GM03348 (cell line): ENCODE results near the gene BRSK2.

Experiments
- DNase-seq: peaks from one replicate; pipeline ENCODE4 v3.0.0; 2012; ENCODE audit warnings: low spot score

Gene BRSK2

DNA sequence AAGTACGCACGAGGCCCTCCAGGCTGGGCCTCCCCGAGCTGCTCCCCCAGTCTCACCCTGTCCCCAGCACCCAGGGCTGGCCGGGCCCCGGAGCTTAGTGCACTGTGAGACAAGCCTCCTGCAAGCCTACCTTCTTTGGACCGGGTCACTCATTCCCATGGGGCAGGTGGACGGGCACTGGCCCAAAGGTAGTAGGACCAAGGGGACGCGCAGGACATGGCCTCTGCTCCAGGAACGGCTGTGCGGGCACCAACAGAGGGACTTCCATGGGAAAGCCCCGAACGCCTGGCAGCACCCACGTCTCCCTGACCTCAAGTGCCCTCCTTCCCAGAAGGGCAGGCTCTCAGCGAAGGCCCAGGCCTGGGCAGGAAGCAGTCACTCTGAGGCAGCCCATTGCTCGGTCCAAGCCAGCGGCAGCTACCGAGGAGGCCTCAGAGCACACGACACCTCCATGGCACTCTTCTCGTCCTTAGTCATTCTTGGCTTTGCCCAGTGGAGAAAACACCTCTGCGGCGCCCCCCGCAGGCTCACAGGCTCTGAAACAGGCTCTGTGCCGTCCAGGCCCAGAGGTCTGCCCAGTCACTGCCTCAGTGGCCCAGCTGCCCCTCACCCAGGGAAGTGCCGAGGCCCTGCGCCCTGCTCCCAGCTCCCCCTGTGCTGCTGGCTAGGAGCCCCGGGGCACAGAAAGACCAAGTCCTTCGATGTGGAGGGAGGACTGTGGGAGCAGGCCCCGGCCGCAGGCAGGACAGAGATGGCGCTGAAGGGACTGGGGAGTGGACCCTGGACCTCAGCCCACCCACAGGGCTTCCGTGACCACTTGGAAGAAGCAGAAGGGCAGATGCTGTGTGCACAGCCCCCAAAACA, 93.1 kb downstream of the BRSK2 start:
- no peak for DNase-seq

DNA sequence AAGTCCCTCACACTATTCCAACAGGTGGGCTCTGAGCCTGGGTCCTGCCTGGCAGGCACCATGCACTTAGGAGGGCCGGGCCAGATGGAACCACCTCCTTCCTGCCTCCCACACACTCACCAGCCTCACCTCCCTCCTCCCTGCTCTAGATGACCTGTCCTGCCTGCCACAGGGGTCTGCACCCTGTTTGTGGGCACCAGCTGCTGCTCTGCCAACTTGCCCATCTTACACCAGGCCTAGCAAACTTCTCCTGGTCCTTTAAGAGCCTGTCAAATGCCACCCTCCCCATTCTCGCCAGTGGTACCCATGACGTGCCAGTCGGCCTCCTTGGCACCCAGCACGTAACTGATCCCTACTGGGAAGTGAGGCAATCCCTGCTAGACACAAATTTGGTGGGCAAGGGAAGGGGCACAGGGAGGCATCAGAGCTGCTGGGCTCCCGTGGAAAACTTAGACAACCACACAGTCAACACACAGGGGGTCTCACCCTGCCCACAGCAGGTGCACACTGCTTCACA, 93.8 kb downstream of the BRSK2 start:
- no peak for DNase-seq

DNA sequence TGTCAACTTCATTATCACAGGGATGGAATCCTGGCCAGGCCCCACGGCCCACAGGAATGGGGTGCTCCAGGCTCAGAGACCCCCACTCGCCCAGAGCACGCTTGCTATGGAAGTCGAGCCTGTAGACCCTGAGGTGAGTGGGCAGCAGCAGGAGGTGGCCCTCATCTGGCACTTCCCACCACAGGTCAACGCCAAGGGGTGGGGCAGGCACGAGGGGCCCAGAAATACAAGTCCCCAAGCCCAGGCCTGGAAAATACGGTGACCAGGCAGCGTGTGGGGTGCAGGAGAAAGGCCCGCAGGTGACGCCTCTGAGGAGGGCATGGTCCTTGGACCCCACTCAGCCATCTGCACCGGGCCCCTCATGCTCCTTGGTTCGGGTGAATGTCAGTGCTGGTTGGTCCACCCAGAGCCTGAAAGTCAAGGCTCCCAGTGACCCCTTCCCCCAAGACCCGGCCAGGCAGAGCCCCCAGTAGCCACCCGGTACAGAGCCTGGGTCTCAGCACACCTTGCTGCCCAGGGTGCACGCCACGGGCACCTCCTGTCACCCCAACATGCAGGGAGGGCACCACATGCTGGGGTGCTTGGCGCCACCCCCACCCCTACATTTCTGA, 94.4 kb downstream of the BRSK2 start:
- no peak for DNase-seq

DNA sequence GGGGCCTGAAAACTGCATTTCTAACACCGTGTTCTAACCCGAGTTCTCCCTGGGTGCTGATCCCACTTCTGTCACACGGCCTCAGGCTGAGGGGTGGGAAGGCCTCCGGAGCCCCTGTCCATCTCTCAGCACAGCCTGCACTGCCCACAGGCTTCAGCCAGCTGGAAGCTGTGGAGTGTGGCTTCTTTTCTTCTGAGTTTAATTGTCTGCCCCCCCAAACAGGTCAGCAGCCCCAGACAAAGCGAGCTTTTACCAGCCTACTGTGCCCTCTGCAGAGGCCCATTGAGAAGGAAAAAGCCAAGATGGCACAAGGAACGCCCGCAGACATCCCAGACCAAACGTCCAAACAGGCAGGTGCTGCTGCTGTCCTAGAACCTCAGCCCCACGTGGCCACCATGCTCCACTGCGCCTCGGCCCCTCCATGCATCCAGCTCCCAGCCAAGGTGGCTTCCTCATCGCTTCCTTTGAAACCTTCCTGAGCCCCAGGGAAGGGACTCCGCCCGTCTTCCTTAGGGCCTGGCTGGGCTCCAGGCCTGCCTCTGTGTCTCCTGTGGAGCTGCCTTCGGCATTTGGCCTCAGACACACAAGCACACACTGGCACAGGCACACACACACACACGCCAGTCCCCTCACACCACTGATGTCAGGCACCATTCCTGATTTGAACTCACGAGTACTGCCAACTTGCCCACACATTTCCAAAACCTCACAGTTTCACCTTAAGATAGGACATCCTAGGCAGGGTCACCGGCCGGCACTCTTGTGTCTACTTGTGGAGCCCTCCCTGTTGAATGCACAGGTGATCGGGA, 95.2 kb downstream of the BRSK2 start:
- no peak for DNase-seq

DNA sequence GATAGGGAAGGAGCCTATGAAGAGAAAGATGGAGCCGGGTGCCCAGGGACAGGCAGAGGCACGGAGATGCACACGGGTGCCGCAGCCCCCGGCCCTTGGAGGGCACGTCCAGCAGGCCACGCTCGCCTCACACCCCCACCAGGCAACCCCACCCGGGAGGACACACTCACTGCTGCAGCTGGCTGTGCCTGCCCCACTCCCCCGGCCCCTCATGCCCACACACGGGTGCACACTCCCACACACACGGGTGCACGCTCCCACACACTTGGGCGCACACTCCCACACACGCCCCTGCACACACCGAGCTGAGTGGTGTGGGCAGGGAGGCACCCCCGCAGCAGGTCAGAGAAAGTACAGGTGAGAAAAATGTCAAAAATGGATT, 95.8 kb downstream of the BRSK2 start:
- DNase-seq, result no peak

DNA sequence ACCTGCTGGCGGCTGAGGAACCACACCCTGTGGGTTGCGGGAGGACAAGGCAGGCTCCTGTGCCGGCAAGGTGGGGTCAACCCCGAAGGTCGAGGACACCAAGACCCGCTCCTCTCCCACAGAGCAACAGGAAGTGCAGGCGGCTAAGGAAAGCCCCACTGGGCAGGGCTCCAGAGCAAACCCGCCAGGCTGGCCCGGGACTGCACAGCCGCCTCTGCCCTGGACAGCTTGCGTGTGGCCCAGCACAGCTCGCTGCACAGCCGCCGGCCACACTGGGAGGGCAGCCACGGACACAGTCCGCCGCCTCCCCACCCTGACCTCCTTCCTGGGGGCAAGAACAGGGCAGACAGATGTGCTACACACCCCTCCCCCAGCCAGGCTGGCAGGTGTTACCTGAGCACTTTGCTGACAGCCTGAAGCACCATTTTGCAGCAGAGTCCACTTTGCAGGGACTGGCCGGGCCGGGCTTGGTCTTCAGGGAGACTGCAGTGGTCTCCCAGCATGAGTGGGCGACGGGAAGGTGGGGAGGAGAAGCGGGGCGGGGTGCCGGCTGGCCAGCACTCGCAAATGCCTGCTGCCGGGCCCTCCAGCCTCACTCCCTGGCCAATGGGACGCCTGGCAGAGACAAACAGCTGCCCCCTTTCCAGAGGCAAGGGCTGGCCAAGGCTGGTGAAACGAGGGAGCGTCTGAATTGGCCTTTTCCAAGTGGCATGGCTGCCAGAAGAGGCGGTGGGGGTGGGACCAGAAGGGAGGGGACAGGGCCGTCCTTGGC, 96.5 kb downstream of the BRSK2 start, which contains the start of gene MOB2:
MOB2 (minus strand) TSS at position 726 of the 772 bp plus-strand sequence; CDS start at position 503, 223 bp downstream.
- DNase-seq, result no peak

DNA sequence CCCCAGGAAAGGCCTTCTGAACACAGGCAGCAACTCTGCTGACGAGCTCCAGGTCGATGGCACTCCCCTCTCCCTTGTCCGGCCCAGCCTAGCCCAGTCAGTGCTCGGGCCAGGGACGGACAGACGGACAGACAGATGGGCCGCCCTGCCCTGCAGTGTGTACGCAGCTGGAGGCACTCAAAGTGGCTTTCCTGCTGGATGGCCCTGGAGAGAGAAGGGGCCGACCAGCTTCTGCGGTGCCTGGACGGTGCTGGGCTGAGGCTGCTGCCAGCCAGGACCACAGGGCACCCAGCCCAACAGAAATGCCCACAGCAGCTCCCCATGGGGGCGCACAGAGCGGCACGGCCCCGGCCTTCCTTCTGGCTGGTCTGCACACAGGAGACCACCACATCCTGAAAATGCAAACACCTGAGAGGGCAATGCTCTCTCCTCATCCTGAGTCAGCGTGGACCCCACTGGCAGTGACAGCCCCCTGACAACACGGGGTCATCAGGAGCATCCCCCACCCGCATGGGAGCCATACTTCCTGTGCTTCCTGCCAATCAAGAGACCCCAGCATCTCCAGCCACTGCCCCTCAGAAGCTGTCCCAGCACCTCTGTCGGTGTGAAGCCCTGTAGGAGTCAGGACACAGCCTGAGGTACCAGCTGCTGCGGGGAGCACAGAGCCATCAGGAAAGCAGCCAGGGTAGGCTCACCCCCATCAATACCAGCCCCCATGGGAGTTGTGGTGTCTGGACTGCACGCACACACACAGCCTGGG, 97.5 kb downstream of the BRSK2 start:
- DNase-seq, result no peak

DNA sequence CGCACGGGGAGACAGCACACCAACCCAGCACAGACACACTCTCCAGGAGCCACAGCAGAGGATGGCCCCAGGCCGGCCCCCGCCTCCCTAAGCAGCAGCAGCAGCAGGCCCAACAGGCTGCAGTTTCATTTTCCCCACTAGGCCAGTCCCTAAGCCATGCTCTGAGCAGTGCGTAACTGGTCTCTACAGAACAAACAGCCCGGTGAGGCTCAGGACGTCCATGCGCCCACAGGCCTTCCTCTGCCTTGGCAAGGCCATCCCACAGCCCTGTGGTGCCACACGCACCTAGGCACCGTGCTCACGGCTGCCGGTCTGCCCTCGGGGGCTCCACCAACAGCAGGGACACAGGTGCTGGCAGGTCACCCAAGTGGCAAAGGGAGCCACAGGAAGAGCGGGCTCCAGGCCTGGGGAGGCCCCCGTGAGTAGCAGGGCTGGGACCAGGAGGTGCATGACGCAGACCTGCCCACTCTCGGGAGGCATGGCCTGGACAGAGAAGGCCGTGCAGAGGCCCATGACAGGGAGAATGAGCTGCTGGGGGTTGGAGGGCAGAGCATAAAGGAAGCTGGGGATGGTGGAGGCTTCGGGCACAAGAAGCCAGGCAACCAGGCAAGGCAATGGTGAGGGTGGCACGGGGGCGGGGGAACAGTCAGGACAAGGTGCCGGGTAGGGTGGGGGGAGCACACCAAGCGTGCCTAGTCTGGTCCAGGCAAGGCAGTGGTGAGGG, 98.3 kb downstream of the BRSK2 start:
- no peak for DNase-seq

DNA sequence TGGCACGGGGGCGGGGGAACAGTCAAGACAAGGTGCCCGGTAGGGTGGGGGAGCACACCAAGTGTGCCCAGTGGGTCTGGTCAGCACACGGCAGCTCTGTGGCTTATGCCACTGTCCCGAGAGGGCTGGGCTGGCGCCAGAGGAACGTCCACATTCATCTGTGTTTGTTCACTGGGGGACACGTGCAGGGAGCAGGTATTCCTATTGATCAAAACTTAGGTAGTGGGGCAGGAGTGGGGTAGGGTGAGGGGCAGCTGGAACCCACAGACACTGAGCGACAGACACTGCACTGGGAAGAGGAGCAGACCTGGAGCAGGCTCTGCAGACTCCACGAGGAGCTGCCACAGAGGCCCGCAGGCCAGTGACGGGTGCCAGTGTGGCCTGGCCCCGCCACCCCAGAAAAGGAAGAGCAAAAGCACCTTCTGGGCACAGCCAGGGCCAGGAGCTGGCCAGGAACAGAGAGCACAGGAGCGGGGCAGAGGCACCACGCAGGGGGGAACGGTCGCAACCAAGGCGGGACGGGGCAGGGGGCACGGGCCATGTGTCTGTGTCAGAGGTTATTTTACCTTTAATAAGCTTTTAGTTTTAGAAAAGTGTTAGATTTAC, 98.9 kb downstream of the BRSK2 start:
- DNase-seq, result no peak

DNA sequence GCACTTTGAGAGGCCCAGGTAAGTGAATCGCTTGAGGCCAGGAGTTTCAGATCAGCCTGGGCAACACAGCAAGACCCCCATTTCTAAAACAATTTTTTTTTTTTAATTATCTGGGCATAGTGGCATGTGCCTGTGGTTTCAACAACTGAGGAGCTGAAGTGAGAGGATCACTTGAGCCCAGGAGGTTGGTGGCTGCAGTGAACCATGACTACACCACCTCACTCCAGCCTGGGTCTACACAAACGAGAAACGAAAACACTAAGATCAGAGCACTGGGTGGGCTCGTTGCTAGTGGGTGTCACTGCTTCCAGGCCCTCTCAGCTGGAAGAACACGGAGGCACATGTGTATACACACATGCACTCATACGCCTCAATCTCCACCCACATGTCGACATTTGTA, 100.9 kb downstream of the BRSK2 start:
- no peak for DNase-seq

DNA sequence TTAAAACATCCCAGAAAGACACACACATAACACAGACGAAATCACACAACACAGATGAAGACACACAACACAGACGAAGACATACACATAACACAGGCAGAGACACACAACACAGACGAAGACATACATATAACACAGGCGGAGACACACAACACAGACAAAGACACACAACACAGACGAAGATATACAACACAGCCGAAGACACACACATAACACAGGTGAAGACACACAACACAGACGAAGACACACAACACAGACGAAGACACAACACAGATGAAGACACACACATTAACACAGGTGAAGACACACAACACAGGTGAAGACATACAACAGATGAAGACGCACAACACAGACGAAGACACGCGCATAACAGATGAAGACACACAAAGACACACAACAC, 101.6 kb downstream of the BRSK2 start:
- DNase-seq, result no peak

DNA sequence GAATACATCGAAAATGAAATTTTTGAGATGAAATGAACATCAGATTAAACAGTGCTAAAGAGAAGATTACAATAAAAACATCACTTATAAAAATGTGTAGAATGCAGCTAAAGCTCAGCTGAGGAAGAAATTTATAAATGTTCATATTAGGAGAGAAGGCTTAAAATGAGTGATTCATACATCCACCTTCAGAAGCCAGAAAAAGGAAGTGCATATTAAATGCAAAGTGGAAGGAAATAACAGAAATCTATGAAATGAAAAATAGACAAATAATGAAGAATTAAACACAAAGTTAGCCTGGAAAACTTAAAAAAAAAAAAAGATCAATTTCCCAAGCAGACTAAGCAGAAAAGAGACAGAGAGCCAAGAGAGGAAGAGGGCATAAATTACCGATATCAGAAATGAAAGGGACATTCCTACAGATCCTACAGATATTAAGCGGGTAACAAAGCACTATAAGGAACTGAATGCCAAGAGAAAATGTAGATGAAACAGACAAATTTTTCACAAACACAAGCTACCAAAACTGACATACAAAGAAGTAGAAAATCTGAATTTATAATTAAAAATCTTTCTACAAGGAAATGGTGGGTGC, 104.0 kb downstream of the BRSK2 start:
- no peak for DNase-seq

DNA sequence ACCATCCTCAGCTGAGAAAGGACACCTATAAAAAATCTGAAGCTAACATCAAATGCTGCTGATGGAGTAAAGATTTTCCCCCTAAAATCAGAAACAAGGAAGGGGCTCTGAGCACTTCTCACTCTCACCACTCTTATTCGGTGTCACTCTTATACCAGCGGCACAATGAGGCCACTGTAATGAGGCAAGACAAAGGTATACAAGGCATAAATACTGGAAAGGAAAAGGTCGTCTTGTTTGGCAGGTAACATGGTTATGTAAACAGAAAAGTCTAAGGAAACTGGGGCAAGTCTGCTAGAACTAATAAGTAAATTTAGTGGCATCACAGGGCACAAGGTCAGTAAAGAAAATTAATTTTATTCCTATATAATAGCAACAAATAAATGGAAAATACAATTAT, 104.9 kb downstream of the BRSK2 start:
- DNase-seq, result no peak

DNA sequence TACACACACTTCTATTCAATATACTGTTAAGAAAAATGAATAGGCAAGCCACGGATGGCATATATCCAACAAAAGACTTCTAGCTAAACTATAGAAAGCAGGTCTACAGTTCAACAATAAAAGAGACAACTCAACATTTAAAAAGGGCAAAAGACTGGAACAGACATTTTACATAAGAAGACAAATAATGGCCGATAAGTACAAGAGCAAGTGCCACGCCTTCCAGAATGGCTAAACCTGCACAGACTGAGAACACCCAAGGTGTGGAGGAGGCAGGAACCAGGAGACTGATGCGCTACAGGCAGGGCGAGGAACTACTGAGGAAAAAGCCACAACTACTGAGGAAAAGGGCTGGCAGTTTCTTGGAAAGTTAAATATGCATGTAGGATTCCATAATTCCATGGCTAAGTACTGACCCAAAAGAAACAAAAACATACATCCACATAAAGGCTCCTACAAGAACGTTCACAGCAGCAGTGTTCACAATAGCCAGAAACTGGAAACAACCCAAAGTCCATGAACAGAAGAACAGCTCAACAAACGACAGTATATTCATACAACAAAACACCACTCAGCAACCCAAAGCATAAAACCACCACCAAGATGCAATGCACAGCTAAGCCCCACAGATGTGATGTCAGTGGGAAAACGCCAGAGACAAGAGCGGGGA, 106.5 kb downstream of the BRSK2 start:
- no peak for DNase-seq

DNA sequence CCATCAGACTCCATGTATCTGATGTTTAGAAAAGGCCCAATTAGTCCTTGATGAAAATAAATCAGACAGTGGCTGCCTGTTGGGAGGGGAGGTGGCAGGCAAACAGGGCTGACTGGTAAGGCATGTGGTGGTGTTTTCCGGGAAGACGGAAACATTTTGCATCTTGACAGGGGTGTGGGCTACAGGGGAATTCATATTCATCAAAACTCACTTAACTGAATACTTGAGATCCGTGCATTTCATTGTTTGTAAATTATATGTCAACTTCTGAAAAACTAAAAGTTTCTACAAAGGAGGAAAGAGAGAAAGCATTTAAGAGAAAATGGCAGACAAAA, 107.0 kb downstream of the BRSK2 start:
- no peak for DNase-seq

DNA sequence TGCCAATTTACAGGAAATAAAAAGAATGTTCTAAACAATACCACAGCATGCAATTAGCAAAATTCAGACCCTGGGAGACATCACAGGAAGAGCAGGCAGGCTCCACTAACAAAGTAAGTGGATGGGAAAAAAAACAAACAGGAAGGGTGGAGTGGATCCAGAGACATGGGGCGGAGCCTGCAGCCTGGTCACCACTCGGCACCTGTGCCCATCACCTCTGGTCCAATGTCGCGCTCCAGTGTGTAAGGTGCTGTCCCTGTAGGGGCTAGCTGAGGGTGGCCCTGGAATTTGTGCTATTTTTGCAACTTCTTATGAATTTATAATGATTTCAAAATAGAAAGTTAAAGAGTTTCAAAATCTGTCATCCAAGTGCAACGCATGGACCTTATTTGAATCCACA, 107.9 kb downstream of the BRSK2 start:
- no peak for DNase-seq

DNA sequence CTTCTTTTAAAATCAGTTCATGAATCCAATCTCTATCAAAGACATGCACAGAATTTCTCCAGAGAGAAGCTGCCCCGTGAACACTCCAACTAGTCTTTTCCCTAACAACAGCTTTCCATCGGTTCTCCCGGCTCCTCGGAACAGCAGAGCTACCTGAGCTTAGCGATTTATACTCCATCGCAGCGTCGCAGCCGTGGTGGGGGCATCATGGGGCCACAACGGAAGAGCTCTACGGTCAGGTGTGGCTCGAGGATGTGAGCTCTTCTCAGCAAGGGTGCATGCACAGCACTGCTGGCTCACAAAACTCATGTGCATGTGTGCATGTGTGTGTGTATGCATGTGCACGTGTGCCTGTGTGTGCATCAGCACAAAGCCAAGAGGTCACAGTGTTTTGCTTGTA, 108.5 kb downstream of the BRSK2 start:
- DNase-seq, result no peak

DNA sequence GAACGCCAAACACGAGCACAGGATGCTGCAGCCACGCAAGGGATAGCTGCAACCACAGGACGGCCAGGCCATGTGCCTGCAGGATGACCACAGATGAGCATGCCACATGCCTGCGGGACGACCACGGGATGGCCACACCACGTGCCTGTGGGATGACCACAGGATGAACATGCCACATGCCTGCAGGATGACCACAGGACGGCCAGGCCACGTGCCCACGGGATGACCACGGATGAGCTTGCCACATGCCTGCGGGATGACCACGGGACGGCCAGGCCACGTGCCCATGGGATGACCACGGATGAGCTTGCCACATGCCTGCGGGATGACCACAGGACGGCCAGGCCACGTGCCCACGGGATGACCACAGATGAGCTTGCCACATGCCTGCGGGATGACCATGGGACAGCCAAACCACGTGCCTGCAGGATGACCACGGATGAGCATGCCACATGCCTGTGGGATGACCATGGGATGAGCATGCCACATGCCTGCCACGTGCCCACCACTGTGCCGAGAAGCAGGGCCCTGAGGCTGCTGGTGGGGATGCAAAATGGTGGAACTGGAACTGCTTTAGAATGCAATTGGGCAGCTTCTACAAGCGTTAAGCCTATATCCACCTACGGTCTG, 109.6 kb downstream of the BRSK2 start:
- DNase-seq, result no peak

DNA sequence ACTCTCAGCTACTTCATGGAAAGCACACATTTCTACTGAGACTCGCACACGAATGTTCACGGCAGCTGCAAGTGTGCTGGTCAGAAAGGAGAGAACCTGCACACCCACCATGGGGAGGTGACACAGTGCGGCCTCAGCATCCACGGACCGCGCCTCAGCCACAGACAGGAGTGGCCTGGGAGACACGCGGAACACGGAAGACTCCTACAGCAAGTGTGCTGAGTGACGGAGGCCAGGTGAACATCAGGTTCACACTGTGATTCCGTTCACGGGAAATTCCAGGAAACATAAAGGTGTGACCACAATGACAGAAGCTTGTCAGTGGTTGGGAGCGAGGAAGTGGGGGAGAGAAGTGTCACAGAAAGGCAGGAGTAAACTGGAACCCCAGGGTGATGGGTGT, 110.2 kb downstream of the BRSK2 start:
- no peak for DNase-seq
